NCI-H748 (cell line): ENCODE data around the gene SOX11.

Source experiments
- DNase-seq: peaks from one replicate; lab custom pipeline; 2025; ENCODE audit not compliant: unreplicated experiment; lab: John Stamatoyannopoulos, UW

The SOX11 gene

DNA sequence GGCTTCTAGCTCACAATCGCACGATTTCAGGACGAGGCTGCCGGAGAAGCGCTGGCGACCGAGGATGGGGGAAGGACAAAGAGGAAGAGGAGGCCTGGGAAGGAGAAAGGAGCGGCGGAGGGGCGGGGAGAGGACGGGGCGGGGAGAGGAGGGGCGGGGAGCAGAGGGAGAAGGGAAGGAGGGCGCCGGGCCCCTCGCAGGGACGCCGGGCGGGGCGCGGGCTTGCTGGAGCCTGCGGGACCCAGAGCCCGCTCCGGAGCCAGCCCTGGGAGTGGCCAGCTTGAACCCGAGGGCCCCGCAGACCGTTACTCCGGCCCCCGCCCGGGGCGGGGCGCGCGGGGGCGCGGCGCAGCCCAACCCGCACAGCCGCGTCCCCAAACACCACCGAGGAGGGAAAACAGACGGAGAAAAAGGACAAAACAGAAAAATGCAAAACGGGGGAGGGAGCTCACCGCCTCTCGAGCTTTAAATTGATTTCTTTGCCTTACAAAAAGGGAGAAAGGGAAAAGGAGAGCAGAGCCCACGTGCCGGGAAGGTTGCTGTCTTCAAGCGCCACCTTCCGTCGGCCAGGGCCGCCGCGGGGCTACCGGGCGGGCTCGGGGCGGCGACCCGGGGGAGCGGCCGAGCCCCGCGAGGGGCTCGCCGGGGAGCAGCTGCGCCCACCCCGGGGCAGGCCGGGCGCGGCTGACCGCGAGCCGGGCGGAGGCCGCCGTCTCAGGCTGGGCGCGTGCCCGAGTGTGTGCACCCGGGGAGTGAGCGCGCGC, 781 bp upstream of the SOX11 start:
- DNase-seq = peak; percentile 89

DNA sequence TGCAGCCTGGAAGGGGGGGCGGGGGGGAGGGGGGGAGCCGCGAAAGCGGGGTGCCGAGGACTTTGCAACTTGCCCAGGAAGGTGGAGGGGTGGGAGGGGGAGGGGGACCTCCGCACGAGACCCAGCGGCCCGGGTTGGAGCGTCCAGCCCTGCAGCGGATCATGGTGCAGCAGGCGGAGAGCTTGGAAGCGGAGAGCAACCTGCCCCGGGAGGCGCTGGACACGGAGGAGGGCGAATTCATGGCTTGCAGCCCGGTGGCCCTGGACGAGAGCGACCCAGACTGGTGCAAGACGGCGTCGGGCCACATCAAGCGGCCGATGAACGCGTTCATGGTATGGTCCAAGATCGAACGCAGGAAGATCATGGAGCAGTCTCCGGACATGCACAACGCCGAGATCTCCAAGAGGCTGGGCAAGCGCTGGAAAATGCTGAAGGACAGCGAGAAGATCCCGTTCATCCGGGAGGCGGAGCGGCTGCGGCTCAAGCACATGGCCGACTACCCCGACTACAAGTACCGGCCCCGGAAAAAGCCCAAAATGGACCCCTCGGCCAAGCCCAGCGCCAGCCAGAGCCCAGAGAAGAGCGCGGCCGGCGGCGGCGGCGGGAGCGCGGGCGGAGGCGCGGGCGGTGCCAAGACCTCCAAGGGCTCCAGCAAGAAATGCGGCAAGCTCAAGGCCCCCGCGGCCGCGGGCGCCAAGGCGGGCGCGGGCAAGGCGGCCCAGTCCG, 540 bp downstream of the SOX11 start:
- DNase-seq = peak; percentile 71

DNA sequence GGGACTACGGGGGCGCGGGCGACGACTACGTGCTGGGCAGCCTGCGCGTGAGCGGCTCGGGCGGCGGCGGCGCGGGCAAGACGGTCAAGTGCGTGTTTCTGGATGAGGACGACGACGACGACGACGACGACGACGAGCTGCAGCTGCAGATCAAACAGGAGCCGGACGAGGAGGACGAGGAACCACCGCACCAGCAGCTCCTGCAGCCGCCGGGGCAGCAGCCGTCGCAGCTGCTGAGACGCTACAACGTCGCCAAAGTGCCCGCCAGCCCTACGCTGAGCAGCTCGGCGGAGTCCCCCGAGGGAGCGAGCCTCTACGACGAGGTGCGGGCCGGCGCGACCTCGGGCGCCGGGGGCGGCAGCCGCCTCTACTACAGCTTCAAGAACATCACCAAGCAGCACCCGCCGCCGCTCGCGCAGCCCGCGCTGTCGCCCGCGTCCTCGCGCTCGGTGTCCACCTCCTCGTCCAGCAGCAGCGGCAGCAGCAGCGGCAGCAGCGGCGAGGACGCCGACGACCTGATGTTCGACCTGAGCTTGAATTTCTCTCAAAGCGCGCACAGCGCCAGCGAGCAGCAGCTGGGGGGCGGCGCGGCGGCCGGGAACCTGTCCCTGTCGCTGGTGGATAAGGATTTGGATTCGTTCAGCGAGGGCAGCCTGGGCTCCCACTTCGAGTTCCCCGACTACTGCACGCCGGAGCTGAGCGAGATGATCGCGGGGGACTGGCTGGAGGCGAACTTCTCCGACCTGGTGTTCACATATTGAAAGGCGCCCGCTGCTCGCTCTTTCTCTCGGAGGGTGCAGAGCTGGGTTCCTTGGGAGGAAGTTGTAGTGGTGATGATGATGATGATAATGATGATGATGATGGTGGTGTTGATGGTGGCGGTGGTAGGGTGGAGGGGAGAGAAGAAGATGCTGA, 1.4 kb downstream of the SOX11 start:
- DNase-seq = peak; percentile 82

DNA sequence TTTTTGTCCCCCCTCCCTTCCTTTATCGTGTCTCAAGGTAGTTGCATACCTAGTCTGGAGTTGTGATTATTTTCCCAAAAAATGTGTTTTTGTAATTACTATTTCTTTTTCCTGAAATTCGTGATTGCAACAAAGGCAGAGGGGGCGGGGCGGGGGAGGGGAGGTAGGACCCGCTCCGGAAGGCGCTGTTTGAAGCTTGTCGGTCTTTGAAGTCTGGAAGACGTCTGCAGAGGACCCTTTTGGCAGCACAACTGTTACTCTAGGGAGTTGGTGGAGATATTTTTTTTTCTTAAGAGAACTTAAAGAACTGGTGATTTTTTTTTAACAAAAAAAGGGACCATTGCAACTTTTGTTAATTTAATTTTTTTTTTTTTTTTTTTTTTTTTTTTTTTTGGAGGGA, 2.1 kb downstream of the SOX11 start:
- DNase-seq = peak; percentile 36

DNA sequence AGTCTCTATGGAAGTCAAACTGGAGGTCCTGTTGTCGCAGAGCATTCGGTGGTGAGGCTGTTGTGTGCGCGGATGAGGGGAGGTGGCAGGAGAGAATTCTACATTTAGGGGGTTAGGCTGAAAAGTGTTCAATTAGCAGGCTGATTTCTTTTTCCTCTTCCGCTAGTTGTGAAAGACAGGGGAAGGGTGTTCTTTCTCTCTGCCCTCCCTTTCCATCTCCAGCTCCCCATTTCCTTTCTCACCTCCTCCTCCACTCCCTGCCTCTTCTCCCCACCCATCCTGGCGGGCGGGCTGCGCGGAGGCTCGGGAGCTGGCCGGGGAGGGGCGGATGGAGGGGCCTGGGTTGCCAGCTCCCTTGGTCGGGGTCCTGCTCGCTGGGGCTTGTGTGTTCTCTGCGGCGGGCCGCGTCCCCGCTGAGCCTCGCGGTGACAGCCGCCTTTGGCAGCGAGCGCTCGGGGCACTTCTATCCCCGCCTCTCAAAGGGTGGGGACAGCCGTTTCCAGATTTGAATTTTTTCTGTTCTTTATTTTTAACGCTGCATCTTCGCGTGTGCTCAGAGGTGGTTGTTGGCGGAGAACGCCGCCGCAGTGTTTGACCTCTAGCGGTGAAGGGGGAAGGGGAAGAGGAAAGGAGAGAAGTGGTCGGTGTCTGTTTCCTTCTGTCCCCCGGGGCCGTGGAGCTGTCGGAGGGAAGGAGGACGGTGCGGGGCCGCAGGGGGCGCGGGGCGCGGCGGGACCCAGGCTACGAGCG, 3.6 kb downstream of the SOX11 start:
- peak; percentile 67 for DNase-seq

DNA sequence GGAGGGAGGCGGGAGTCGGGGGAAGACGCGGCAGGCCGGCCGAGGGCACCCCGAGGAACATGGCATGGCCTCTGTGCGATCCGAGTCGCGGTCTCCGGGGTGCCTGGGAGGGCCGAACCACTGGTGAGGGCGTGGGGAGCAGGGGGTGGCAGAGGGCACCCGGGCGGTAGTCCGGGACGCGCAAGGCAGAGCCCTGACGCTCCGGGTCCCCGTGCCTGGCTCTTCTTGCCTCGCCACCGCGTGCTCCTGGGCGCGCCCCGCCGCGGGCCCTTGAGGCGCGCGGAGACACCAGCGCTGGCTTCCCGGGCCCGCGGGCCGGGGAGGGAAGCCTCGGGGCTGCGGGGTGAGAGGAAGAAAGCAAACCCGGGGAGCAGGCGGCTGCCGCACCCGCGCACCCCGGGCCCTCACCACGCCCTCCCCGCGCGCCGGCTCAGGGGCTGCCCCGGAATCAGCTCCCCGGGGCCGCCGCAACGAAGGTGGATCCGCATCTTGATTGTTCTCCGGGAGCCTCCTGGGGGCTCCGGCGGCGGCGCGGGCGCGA, 4.3 kb downstream of the SOX11 start:
- DNase-seq = peak; percentile 67

DNA sequence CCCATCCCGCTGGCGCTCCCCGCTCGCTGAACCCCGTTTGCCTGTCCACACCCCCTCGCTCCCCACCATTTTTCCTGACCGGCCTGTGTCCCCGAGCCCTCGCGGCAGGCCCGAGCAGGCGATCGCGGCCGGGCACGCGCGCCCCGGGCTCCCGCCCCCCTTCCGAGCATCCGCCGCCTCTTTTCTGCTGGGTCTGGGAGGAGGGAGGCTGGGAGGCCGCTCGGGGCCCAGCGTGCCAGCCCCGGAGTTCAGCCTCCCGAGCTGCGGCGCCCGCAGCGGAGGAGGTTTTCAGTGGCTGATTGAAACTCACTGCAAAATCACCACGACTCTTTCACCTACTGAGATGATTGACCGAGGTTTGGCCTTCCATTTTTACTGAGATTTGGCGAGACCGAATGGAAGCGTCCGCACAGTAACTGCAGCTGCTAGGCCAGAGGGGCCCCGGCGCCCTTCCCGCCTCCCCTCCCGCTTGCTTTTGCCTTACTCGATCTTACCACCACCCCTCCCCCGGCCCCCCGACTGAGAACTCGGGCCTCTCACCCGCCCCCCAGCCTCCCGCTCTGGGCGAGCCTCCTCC, 4.8 kb downstream of the SOX11 start:
- peak; percentile 72 for DNase-seq

DNA sequence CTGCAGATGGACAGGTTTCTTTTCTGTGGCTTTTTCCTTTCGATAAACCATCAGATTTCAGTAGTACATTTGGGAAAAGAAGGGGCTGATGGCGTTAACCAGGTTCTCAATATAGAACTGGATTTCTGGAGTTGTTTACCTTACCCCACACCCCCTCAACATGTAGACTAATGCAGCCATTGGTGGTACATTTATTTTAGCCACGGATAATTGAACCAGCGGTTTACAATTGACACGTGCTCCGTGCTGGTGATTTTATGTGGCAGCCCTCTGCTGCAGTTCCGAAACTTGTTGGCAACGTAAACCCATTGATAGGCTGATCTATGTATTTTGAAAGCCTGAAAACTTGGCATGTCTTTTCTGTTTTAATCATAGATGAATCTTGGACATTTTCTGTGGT, 5.4 kb downstream of the SOX11 start:
- DNase-seq = peak; percentile 34

DNA sequence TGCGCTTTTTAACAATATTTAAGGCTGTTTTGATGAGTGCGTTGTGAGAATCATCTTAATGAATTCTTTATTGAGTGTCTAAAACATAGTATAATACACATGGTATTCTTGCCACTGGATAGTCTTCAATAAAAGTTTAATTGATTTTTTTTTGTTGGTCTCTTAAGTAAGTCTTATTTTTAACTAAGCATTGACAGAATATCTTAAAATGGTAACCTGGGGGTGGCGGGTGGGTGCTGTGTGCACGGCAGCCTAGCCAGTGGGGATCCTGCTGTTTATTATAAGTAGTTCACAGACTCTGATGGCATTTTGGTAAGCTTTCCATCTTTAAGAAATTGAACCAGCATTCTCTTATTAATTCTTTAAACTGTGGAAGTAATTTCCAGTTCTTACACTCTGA, 6.0 kb downstream of the SOX11 start:
- DNase-seq = no peak

DNA sequence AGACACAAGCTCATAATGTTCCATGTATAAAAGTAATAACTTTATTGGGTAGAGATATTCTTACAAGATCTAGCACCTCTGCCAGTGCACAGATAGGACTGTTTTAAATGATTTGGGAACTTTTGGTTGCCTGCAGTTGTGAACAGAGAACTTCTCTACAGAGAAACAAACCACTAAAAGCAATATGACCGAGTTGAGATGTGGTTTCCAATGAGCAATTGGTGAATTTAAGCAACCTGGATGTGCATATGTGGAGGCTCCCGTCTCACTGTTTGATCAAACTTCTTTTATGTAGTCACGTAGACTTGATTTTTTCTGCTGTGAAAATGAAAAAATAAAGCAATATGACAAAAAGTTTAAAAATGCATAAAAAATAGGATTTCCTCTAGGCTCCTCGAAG, 7.8 kb downstream of the SOX11 start:
- DNase-seq = no peak

DNA sequence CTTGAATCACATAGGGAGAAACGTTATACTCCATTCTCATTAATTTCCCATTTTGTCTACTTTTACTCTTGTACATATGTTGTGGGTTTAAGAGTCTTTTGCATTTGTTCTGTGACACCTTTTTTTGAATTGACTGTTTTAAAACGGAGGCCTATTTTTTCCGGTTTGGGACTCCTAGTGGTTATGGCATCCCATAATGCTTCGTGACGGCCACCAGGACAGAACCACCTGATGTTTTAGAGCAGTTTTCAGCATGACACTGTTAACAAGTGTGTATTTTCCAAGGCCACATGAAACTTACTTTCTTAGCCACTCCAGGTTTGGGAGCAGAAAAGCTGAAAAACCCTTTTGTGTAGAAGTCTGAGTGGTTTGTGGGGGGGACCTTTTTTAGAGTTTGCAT, 8.4 kb downstream of the SOX11 start:
- DNase-seq = no peak

DNA sequence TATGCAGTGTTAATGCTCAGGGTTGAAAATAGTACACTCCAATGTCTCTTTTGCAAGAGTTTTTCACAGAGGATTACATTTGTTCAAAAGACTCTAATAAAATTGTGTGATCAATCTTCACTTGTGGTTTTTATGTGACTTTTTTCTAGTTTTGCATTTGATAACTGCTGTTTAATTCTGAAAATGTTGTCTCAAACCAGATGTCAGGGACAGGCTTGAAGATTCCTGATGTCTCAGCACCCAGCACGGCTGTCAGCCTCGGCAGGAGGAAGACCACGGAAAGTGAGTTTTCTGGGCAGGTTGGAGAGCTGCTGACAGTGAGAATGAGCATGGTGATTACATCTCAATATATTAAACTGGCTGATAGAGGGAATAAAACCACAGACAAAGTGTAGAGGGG, 9.1 kb downstream of the SOX11 start:
- no peak for DNase-seq

DNA sequence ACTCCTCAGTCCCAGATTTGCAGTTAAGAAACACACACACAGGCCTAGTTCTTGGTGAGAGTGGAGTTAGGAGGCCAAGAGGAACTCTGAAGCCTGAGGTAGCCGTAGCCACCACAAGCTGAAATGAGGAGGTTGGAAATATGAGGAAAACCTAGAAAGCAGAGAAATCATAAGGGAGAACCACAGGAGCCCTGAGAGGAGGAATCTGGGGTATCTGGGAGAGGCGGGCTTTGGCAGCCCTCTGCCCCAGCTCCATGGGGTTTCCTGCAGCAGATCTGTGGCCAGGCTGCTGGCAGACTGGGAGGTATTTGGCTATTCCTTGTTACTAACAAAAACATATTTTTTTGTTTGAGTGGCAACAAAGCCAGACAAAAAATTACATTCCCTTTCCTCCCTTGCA, 11.0 kb downstream of the SOX11 start:
- DNase-seq = no peak

DNA sequence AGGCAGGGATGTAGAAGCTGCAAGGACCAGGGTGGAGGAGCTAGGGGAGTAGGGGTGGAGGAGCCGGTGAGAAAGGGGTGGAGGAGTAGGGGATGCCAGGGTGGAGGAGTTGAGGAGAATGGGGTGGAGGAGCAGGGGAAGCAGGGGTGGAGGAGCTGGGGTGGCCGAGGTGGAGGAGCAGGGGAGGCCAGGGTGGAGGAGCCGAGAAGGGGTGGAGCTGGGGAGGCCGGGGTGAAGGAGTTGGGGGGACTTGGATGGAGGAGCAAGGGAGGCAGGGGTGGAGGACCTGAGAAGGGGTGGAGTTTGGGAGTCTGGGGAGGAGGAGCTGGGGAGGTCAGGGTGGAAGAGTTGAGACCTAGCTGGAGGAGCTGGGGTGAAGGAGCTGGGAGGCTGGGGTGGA, 13.3 kb downstream of the SOX11 start:
- no peak for DNase-seq

DNA sequence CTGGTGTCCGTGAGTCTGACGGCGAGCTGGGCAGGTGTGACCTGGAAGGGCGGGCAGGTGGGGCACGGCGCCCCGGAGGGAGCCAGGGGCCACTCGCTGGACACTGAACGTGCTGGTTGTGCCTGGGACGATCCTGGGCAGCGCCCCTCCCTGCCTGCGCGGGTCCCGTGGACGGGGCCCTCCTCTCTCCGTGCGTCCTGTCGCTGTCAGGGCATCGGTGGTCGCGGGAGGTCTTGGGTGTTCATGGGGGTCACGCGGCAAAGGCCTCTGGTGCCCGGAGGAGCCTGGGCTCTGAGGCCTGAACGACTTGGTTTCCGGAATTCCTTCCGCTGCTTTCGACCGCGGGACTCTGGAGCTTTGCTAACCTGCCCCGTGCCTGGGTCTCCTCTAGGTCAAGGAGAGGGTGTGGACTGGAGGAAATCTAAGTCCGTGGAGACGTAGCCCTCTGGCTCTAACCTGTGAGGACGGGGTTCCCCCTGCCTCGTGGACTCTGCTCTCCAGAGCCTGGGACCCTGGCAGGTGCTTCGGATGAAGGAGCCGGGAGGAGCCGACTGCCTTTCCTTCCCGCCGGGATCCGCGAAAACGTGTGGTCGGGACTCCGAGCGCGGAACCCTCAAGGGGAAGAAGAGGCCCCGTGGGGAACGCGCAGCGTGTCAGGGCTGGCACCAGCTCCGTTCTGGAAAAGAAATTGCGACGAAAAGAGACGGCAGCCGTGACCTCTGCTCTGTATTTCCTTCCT, 14.7 kb downstream of the SOX11 start:
- no peak for DNase-seq

DNA sequence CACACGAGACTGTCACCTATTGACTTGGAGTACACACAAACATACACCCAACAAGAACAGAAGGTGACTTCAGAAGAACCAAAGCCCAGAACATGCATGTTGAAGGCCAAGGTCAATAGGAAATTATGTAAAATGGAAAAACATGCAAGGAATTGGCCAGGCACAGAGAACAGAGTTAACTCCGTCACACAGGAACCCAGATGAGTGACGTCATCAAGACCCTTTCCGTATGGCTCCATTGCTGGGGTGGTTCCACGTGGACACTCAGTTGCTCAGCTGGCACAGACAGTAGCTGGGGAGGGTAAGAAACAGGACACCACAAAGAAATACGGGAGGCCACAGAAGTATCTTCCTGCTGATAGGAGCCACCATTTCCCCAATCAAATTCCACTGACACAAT, 18.4 kb downstream of the SOX11 start:
- no peak for DNase-seq

DNA sequence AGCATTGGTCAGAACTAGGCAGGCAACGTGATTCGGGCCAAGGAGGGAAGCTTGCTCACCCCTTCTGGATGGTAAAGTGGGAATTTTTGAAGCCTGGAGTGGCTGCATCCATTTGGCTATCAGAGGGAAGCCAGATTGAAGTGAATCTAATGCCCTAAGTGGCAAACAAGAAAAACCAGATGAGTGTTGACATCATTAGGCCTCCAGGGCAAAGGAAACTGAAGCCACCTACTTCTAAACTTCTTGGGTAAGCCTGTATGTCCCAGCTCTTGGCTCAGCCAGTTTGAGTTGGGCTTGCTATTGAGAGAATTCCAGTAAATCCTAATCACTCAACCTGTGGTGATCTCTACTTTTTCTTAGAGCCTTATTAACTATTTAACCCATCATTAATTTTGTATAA, 20.9 kb downstream of the SOX11 start:
- no peak for DNase-seq

DNA sequence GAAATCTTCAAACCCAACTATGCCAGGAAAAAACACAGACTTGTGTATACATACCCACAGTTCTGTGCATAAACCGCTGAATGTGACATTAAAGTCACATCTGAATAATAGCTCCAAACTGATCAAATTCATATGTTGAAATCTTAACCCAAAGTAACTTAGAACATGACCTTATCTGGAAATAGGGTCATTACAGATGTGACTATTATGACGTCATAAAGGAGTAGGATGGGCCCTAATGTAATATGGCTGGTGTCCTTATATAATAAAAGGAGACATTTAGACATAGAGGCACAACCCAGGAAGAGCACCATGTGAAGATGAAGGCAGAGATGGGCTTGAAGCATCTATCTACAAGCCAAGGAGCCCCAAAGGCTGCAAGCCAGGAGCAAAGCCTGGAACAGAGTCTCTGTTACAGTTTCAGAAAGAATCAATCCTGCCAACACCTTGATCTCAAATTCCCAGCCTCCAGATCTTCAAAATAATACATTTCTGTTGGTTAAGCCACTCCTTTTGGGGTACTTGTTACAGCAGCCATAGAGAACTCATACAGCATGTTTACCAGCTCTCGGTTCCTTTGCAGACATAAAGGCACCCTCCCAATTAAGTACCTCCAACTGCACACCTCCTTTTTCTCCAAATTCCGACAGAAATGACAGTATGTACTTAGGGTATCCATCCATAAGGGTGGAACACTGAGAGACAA, 27.6 kb downstream of the SOX11 start:
- DNase-seq = no peak

DNA sequence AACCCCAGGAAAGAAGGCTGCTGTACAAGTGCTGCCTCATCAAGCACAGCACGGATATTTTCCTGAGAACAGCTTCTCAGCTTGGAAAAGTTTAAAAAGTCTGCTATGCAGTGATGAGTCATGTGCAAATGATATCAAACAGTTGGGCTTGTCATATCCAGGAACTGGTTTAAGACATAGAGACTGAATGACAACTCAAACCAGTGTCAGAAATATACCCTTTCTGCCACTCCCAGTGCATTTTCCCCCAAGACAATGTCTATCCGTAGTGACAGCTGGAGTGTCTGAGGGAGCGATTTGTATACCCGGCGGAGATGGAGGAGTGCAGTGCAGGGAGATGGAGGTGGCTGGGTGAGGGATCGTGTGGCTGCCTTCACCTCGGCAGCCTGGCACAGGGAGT, 28.2 kb downstream of the SOX11 start:
- DNase-seq = no peak
